Measurements from ENCODE around the gene B4GALNT2.

- no peak for TF ChIP-seq ZFP30 (CRISPR knock-in tag; IDR thresholded peaks at IDR 0.05)
- no peak for TF ChIP-seq CSRNP3 (CRISPR knock-in tag; IDR thresholded peaks at IDR 0.05)
- no peak for TF ChIP-seq CREB5 (CRISPR knock-in tag; IDR thresholded peaks at IDR 0.05; ENCODE audit: low read depth)
- no peak for TF ChIP-seq CSDC2 (CRISPR knock-in tag; IDR thresholded peaks at IDR 0.05)
- TF ChIP-seq ARNTL (CRISPR knock-in tag; IDR thresholded peaks at IDR 0.05; ENCODE audit: borderline replicate concordance, low read depth), result no peak
- TF ChIP-seq ZNF8 (CRISPR knock-in tag; IDR thresholded peaks at IDR 0.05), result no peak
- TF ChIP-seq SNAI2 (CRISPR knock-in tag; IDR thresholded peaks at IDR 0.05), result no peak
- no peak for TF ChIP-seq OSR1 (CRISPR knock-in tag; IDR thresholded peaks at IDR 0.05)
- no peak for TF ChIP-seq PATZ1 (CRISPR knock-in tag; IDR thresholded peaks at IDR 0.05; ENCODE audit: borderline replicate concordance)
- no peak for TF ChIP-seq TOX (CRISPR knock-in tag; IDR thresholded peaks at IDR 0.05; ENCODE audit: borderline replicate concordance)
- no peak for TF ChIP-seq PPARA (CRISPR knock-in tag; IDR thresholded peaks at IDR 0.05; ENCODE audit: borderline replicate concordance)
- no peak for TF ChIP-seq ISL1 (CRISPR knock-in tag; IDR thresholded peaks at IDR 0.05)
- TF ChIP-seq ZNF70 (CRISPR knock-in tag; IDR thresholded peaks at IDR 0.05), result no peak
Measured at GRCh38 chr17:49196520-49196919, 64.0 kb downstream of the B4GALNT2 start.
